ENCODE results near the gene PPP1R3G.

DNA sequence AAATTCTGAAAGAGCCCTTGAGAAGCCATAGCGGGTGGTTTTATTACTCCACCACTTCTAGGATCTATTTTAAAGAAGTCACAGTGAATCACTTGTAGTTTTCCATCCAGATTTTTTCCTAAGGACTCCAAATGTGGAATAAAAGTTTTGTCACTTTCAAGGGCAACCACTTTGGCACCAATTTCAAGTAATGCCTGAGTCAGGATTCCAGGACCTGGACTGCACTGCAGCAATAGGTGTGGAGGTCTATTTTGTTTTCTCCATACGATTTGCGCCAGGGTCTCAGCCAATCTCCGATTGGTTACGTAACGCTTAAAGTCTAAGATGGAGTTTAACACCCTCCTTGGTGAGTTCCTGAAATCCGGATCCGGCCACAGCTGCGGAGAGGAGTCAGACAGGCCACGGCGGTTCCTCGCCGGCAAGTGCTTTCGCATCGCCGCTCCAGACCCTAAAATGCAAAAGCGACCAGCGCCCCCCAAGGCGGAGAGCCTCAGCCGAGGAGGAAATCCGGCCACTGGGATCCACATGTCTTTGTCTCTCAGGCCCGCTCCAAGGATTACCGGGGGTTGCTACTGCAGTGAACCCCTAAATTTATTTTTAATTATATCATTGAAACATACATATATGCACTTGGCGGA is 18.6 kb upstream of the PPP1R3G start:
- TF ChIP-seq, protein P1, sequence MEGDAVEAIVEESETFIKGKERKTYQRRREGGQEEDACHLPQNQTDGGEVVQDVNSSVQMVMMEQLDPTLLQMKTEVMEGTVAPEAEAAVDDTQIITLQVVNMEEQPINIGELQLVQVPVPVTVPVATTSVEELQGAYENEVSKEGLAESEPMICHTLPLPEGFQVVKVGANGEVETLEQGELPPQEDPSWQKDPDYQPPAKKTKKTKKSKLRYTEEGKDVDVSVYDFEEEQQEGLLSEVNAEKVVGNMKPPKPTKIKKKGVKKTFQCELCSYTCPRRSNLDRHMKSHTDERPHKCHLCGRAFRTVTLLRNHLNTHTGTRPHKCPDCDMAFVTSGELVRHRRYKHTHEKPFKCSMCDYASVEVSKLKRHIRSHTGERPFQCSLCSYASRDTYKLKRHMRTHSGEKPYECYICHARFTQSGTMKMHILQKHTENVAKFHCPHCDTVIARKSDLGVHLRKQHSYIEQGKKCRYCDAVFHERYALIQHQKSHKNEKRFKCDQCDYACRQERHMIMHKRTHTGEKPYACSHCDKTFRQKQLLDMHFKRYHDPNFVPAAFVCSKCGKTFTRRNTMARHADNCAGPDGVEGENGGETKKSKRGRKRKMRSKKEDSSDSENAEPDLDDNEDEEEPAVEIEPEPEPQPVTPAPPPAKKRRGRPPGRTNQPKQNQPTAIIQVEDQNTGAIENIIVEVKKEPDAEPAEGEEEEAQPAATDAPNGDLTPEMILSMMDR (optimal IDR thresholded peaks at IDR 0.05 in 1 of 3, IDR thresholded peaks at IDR 0.05 in 1 of 3, conservative IDR thresholded peaks at IDR 0.05 in 1 of 3; ENCODE audit: extremely low read depth in 1 of 3, insufficient read depth in 2 of 3, low read length in 3 of 3): no peak
- TF ChIP-seq EZH2 (IDR thresholded peaks at IDR 0.05; ENCODE audit: low read length): no peak

Data from keratinocyte (primary cell).